Measurements from ENCODE around the gene ZNF444. TPM values are rescaled to one million over a fixed set of nuclear protein-coding genes. Genes with fewer than 3 reads are reported as not detected.

ZNF444 gene
- total and polyA plus RNA-seq, 9 of the 15 experiments (the other 6 are each of a cell fraction or from before 2014, with no cell fraction given), result 0.39 to 40.0 (median 6.9) TPM

GRCh38 chr19:56125806-56126590 lies 15.1 kb upstream of the ZNF444 start (continued):
- TF ChIP-seq NEUROD1 (IDR thresholded peaks at IDR 0.05; ENCODE audit: borderline replicate concordance, low read depth, low read length, partially characterized antibody), result no peak
- TF ChIP-seq ETS1 (conservative IDR thresholded peaks at IDR 0.05; ENCODE audit: control insufficient read depth, low read depth, low read length), result no peak; the same call in 1 of the 2 replicates
- no peak for TF ChIP-seq ZNF3 (CRISPR knock-in tag; IDR thresholded peaks at IDR 0.05)
- peak; percentile 66 for TF ChIP-seq STAT5A (IDR thresholded peaks at IDR 0.05; ENCODE audit: borderline replicate concordance, low read length)
- peak; percentile 85 for TF ChIP-seq KLF16 (IDR thresholded peaks at IDR 0.05)
- TF ChIP-seq TAF9B (IDR thresholded peaks at IDR 0.05; ENCODE audit: partially characterized antibody), result peak; percentile 89
- peak; percentile 76; the same call in 1 of the 2 replicates for TF ChIP-seq MYNN (IDR thresholded peaks at IDR 0.05)
- TF ChIP-seq MYNN (CRISPR knock-in tag; IDR thresholded peaks at IDR 0.05), result no peak
- no peak for TF ChIP-seq IFI16 (CRISPR knock-in tag; IDR thresholded peaks at IDR 0.05)
- TF ChIP-seq ZNF589 (CRISPR knock-in tag; IDR thresholded peaks at IDR 0.05; ENCODE audit: low read depth), result 0 out of 2 replicates have a peak, but pooled peaks have one; percentile 49
- no peak for TF ChIP-seq PHB (CRISPR knock-in tag; IDR thresholded peaks at IDR 0.05)
- no peak for TF ChIP-seq TRIM28 (IDR thresholded peaks at IDR 0.05)
- TF ChIP-seq ATF2 (CRISPR knock-in tag; IDR thresholded peaks at IDR 0.05), result no peak
- TF ChIP-seq KDM1A (IDR thresholded peaks at IDR 0.05), result peak; percentile 82 to 84
- TF ChIP-seq C11orf30 (IDR thresholded peaks at IDR 0.05; ENCODE audit: low read depth), result no peak
- TF ChIP-seq PHF8 (IDR thresholded peaks at IDR 0.05; ENCODE audit: borderline replicate concordance, low read length), result no peak
- no peak for TF ChIP-seq ZBTB7A (IDR thresholded peaks at IDR 0.05; ENCODE audit: borderline replicate concordance, control insufficient read depth, low read depth, low read length)
- TF ChIP-seq NELFE (IDR thresholded peaks at IDR 0.05; ENCODE audit: insufficient read depth, insufficient read length), result no peak
- no peak for TF ChIP-seq RAD21 (CRISPR knock-in tag; conservative IDR thresholded peaks at IDR 0.05 in 1 of 2, IDR thresholded peaks at IDR 0.05 in 1 of 2)
- TF ChIP-seq RFX7 (CRISPR knock-in tag; IDR thresholded peaks at IDR 0.05), result no peak
- TF ChIP-seq ZKSCAN8 (CRISPR knock-in tag; IDR thresholded peaks at IDR 0.05), result no peak
- no peak for TF ChIP-seq ZNF12 (CRISPR knock-in tag; IDR thresholded peaks at IDR 0.05)
- 0 out of 2 replicates have a peak, but pooled peaks have one; percentile 68 for TF ChIP-seq MEF2D (tag; conservative IDR thresholded peaks at IDR 0.05; ENCODE audit: low read depth)
- TF ChIP-seq FOXA3 (CRISPR knock-in tag; conservative IDR thresholded peaks at IDR 0.05 in 1 of 2, IDR thresholded peaks at IDR 0.05 in 1 of 2), result no peak
- TF ChIP-seq HDAC1 (IDR thresholded peaks at IDR 0.05), result peak in 1 of 2 experiments; percentile 80; a peak in 2 of 4 replicates
- TF ChIP-seq ZFP36 (IDR thresholded peaks at IDR 0.05; ENCODE audit: low read depth, low read length, partially characterized antibody), result peak; percentile 16
- TF ChIP-seq CBX3 (IDR thresholded peaks at IDR 0.05; ENCODE audit: borderline replicate concordance in 1 of 2, low read length in 2 of 2), result peak in 1 of 2 experiments; percentile 48; a peak in 1 of 3 replicates
- no peak for TF ChIP-seq DIDO1 (tag; IDR thresholded peaks at IDR 0.05; ENCODE audit: low read depth)
